ACHN (cell line): ENCODE results near the gene KCNMA1.

Experiments
- DNase-seq: peaks from one replicate; pipeline ENCODE4 v3.0.0-alpha.2; 2015
- in situ Hi-C: cut with HindIII; loops from 2 replicates; pipeline ENCODE4 v1.10.0; 2017; ENCODE audit warnings: low sequenced_read_pairs, low pct_ligation_motif_present, low pct_unique_long_range_greater_than_20kb

The KCNMA1 gene

DNA sequence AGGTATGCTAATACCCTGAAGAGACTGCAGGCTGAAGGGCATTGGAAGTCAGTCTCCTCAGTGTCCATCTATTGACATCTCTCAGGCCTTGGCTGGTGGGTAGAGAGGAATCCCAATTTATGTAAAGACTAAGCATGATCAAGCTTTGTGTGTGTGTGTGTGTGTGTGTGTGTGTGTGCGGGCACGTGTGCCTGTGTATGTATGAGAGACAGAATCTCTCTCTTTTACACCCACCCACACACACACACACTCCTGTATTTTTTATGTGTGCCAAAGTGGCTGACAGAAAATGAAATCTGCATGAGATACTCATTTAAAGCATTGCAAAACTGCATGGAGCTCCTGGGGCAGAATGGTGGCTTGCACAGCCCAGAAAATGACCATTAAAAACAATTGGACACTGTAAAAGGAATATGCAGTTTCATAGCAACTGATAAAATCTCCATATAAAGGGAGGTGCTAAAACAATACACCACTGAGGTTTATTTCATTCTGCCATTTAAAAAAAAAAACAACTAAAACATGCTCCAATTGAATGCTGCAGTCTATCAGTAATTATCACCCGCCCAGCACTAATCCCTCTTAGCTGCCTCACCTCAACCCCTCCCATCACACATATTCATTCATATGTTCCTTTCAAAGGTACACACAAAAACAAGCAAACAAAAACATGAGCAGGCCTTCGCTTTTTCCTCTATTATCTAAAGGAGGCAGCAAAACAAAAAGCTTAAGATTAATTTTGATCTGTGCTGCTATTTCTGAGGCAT, 385.0 kb downstream of the KCNMA1 start:
- DNase-seq: no peak
- in situ Hi-C loops: no loop called here

DNA sequence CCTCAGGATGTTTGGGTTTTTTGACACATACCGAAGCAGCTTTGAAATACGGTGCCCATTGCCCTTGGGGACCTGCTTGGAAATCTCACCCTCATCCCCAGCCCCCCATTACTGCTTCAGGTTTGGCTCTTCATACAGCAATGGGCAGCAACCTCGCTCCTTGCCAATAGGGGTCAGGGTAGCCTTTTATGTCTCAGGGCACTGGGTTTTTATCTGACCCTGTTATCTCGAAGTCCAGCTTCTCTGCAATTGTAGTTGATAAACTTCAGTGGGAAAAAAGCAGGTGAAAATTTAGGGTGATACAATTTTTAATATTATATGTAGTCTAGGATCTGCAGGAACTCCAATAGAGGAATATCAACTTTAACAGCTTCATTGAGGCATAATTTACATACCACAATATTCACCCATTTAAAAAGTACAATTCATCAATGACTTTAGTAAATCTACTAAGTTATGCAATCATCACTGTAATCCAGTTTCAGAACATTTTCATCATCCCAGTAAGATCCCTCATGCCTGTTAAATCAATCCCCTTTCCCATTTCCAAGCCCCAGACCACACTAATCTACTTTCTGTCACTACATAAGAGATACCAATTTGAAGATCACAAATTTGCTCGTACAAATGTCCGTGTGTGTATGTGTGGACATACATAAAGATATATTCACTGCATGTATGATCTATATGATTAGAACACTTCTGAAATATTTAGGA, 386.2 kb downstream of the KCNMA1 start:
- peak; percentile 68 for DNase-seq
- in situ Hi-C loops: no loop called here

DNA sequence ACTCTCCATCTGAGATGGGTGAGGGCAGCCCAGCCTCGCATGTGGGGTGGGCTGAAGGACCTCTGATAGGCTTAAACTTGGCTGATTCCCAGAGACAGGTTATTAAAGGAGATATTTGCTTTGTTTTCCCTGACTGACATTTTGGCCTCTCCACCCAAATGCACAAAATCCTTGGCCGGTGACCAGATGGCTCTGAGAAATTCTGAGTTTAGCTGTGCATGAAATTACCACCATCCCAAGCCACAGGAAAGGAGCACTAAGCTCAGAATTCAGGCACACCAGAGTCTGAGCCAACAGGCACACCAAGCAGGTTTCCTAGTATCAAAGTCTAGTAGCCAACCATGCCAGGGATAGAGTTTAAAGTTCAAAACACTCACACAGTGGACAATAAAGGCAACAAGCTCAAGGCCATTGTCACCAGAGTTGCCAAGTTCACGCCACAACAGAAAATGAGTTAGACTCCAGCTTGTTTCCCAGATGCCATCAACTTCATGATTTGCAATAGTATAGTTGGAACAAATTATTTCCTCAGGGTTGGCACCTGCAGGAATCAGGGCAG, 387.6 kb downstream of the KCNMA1 start:
- in situ Hi-C loops: no loop called here
- DNase-seq: no peak

DNA sequence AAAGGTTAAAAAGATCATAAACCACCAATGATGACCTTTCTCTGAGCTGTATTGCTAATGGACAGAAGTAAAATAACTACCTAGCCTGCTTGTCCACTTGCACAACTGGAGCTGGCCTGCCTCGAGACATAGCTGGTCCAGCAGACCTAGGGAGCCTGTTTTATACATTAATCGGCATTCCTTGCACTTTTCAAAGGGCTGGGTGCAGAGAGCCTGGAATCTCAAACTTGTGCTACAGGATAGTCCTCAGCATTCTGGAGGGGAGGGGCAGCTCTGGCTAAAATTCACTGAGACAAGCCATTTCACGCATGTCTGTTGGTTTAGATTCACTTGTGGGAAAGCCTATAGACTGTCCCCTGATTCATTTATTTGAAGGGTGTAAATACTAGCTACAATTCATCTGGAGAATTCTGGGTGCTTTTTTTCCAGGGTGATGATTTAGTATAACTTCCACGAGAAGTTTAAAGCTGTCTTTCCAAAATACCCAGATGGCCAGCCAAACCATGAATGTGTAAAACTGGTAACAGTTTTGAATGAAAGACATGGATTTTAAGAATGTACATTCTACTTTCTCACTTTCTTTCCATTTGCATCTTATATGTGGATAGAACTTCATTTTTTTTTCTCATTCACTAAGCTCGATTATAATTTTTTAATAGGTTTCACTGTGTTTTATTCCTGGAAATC, 389.4 kb downstream of the KCNMA1 start:
- in situ Hi-C loops: no loop called here
- no peak for DNase-seq

DNA sequence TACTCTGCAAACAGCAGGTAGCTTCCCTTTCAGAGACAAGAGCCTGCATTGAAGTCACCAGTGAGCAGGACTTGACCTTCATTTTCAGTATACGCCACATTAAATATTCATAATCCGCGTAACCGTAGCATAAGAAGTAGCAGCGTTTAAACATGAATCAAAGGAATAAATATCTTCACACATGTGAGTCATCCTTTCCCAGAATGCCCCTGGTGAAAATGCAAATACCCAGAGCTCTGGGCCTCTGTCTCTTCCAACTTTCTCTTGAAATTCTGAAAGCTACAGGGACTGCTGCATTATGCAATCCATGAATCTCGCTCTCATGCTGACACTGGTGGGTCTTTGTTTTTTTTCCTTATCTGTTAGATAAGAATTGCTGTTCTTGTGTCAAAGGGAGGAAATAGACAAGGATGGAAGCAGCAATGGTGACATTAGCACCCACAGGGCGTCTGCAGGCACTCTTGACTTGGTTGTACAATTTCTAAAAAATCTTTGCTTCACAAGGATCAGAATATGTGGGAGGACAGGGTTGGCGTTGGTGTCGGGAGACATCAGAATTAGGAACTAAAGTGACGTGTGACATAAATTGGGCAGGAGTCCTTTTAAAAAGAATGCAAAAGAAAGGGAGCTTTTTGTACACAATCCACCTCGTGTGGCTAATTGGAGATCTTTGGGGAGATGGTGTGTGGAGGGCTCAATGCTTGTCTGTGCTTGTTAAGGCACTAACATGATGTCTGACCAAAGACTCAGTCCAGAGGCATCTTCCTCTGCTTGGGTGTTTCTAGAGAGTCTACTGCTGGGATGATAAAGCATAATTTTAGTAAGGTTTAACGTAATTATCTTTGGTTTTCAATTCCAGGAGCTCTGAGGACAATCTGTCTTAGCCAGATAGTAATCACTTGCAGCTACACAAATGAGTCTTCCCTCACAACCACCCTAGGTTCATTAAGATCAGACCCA, 390.3 kb downstream of the KCNMA1 start:
- no peak for DNase-seq

DNA sequence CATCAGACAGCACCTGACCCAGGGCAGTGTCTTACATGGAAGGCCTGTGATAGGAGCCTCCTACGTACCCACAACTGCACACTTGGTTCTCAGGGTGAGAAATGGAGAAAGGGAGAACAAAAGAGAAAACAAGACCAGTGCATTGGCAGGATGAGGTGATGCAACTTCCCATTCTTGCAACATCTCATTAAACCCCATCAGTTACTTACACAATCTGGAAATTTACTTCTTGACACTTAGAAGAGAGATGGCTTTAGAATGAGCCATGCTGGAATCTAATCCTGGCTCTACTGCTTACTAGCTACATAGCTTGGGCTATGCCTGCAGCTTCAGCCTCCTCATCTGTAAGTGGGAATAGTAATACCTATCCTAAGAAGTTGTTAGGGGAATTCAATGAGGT, 391.7 kb downstream of the KCNMA1 start:
- in situ Hi-C loops: no loop called here
- no peak for DNase-seq

More for the DNA sequence above, 390.3 kb downstream of the KCNMA1 start:
- in situ Hi-C loops: no loop called here

DNA sequence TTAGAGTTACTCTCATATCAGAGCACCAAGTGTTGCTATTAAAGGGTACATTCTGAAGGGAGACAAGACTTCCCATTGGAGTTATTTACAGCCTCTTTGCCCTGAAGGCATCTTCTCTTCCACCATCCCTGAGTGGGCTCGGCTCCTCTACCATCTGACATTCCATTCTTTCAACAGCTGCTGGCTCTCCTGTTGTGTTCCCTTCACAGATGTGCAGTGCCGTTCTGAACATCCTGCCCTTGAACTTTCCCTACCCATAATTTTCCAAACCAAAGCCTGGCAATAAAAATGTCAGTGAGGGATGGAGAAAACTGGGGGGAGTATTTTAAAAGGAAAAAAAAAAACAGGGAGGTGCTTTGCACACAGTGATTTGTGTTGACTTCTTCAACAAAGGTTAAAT, 392.9 kb downstream of the KCNMA1 start:
- no peak for DNase-seq
- in situ Hi-C loops: no loop called here

DNA sequence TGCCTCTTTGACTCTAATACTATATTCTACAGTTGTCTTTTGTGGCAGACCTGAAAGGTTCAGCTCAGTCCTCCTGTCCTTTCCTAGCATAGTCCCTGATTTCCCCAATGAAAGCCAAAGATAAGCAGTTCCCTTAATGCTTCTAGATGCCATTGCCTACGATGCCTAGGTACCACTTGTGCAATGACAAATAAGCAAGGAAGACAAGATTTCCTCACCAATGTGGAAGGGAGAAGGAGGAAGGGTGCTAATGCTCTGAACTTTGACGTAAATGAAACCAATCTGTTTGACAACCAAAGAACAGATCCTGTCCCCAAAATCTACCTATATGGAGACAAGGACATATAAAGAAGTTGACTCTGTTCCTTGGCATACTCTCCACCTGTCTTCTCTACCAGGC, 393.3 kb downstream of the KCNMA1 start:
- no peak for DNase-seq

DNA sequence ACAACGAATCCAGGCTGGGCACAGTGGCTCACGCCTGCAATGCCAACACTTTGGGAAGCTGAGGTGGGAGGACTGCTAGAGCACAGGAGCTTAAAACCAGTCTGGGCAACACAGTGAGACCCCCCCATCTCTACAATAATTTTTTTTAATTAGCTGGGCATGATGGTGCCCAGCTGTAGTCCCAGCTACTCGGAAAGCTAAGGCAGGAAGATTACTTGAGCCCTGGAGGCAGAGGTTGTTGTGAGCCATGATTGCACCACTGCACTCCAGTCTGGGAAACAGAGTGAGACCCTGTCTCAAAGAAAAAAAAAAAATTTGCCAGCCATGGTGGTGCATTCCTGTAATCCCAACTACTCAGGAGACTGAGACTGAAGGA, 396.3 kb downstream of the KCNMA1 start:
- in situ Hi-C loops: no loop called here
- no peak for DNase-seq

More for the DNA sequence above, 393.3 kb downstream of the KCNMA1 start:
- in situ Hi-C loops: no loop called here

DNA sequence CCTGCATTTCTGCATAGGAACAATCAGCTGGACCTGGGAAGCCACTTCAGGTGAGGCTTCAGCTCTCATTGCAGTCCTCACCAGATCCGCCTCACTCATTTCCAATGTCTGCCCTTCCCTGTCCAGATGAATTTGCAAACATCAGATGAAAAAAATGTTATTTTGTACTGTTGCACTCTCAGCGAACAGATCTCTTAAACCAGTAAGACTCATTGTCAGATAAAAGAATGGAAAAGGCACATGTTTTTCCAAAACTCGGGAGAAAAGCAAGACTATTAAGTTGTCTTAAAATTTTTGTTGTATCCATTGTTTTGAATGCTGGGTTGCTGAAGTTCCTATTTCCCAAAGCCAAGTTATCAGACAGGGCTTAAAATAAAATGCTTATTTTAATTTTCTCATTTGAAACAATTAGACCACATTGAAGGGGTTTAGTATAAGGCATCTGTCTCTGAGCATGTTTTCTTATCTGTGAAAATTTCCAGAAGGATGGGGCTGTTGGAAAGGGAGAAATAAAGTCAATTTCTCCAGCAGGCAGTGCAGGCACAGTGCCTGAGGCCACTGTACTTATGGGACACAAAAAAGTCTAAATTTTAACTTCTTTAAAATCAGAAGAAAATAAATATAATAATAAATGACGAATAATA, 396.8 kb downstream of the KCNMA1 start:
- in situ Hi-C loops: no loop called here

DNA sequence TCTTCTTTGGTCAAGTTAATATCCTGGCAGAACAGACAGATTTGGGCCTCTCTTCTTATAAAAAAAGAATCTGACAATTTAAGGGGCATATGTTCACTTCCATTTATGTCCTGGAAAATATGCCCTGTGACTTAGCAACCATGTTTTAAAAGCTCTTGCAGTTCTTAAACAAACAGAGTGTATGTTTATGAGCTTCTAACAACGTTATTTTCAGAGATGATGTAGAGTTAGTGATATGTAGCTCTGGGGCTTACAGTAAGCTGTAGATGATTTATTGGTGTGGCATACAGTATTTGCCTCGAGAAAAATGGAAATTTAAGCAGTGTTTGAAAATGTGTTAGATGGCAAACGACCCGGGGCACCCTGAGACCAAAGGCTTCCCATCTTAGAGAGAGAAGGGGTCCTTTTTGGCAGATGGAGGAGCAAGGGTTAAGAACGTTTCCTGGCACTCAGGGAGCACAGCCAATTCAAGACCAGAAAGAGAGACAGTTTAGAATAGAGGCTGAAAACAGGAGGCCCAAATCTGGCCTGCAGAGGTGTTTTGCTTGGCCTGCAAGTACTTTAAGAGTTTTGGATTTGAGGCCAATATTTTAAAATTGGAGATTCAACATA, 397.5 kb downstream of the KCNMA1 start:
- in situ Hi-C loops: no loop called here
- no peak for DNase-seq

More for the DNA sequence above, 396.8 kb downstream of the KCNMA1 start:
- DNase-seq: no peak

DNA sequence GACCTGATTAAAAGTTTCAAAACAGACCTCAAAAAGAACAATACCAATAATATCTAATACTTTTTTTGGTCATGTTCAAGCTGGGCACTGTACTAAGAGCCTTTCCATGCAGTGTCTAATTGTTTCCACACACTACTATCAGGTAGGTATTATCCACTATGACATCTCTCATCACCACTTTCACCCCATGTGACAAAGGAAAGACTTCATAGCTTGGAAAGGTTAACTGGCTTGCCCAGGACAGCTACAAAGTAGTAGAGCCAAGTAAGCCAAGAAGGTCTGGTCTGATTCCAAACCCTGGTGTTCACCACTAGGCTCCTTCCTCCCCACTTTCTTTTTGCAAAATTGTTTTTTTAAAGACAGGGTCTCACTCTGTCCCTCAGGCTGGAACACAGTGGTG, 400.5 kb downstream of the KCNMA1 start:
- in situ Hi-C loops: no loop called here
- DNase-seq: no peak

DNA sequence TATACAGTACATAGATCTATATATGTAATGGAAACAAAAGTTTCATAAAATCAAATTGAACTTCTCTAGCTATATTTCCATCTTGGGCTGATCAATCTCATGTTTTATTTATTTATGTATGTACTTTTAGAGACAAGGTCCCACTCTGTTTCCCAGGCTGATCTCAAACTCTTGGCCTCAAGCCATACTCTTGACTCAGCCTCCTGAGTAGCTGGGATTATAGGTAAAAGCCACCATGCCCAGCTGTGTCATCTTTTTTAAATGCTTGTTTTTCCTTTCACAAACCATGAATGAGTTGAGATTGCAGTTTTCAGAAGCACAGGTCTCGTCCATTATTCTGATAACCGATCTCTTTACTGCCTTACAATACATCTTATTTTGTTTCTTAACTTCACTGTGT, 400.9 kb downstream of the KCNMA1 start:
- peak; percentile 35 for DNase-seq
- in situ Hi-C loops: no loop called here

DNA sequence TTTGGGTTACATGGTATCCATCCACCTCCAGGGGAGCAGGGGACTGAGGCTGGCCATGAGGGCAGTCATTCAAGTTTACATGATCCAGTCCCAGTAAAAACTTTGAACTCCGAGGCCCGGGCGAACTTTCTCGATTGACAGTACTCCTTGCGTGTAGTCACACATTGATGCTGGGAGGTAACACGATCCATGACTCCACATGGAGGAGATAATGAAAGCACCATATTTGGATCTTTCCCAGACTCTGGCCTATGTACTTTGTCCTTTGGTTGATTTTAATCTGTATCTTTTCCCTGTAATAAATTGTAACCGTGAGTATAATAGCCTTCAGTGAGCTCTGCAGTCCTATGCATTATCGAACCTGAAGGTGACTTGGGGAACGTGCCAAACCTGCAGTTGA, 401.6 kb downstream of the KCNMA1 start:
- DNase-seq: no peak
- in situ Hi-C loops: no loop called here

DNA sequence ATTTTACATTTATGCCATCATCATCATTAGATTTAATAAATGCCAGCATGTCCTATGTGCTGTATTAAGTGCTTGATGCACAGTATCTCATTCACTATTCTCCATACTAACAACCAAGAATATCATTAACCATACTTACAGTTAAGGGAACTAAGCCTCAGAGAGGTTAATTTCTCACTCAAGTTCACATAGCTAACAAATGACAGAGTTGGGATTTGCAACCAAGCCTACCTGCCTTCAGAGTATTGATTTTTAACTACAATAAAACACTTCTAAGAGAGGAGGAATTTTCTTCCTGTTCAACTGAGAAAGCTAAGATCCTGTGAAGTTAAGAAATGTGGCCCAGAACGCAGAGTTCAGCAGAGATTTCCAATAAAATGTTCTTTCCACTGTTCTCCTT, 403.0 kb downstream of the KCNMA1 start:
- no peak for DNase-seq
- in situ Hi-C loops: no loop called here

DNA sequence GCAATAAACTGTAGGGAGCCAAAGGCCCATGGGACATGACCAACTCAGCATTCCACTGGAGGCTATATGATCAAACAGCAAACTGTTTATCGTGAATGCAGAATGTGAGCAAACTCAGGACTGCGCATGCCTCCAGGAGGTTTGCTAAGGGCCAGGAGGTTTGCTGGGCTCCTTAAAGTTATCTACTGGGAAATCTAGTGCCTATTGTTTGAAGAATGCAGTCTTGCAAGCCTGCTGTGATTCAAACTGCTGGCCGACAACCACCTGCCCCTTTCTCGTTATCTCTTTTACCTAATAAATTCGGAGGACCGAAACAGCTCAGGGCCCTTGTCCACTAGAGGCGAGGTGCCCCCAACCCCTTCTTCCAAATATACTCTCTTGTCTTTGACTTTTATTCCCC, 404.1 kb downstream of the KCNMA1 start:
- no peak for DNase-seq
- in situ Hi-C loops: no loop called here

DNA sequence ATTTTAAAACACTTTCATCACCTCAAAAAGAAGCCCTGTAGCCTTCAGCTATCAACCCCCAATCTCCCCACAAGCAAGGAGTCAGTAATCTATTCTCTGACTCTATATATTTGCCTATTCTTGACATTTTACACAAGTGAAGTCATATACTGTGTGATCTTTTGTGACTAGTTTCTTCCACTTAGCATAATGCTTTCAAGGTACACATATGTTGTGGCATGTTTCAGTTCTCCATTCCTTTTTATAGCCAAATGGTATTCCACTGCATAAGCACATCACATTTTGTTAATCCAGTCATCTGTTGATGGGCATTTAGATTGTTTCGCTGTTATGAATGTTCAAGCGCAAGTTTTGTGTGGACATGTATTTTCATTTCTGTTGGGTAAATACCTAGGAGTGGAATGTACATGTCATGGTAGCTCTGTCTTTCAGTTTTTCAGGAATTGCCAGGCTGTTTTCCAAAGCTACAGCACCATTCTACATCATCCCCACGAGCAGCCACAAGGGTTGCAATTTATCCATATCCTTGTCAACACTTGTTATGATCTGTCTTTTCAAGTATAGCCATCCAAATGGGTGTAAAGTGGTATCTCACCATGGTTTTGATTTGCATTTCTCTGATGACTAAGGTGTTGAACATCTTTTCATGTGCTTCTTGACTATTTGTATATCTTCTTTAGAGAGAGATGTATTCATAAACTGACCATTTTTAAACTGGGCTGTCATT, 405.6 kb downstream of the KCNMA1 start:
- DNase-seq: no peak
- in situ Hi-C loops: no loop called here
